NOMO-1 (cell line): ENCODE data around the gene GRM4.

ENCODE experiments used
- DNase-seq, 2 experiments: peaks; one replicate each; lab custom pipeline; 2025; ENCODE audit not compliant: unreplicated experiment in 2 of 2; lab: John Stamatoyannopoulos, UW

Gene GRM4

DNA sequence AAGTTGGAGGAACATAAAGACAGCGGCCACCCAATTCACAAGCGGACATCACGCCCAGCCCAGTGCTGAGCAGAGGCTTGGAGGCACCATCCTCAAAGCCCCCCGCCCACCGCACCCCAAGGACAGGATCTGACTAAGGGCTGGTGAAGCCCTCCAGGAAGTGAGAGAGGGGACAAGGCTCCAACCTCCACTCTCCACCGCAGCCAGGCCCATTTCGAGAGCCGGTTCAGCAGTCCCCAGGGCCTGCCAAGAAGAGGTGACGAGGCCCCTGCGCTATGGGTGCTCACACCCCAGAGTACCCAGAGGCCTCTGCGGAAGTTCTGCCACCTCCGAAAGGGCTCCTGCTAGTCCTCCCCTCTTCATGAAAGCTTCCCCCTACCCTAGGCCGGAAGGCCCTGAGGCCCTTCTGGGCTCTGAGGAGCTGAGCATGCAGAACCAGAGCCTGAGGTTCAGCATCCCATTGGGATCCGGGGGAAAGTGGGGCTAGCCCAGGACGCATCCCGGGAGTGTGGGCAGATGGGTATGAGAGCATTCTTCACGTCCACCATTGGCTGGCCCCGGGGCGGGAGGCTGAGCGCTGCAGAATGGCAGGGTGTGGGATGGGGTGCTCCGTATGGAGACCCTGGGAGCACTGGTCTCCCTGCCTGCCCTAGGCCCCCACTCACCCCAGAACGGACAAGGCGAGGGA is 2.5 kb downstream of the GRM4 start:
- DNase-seq = no peak

DNA sequence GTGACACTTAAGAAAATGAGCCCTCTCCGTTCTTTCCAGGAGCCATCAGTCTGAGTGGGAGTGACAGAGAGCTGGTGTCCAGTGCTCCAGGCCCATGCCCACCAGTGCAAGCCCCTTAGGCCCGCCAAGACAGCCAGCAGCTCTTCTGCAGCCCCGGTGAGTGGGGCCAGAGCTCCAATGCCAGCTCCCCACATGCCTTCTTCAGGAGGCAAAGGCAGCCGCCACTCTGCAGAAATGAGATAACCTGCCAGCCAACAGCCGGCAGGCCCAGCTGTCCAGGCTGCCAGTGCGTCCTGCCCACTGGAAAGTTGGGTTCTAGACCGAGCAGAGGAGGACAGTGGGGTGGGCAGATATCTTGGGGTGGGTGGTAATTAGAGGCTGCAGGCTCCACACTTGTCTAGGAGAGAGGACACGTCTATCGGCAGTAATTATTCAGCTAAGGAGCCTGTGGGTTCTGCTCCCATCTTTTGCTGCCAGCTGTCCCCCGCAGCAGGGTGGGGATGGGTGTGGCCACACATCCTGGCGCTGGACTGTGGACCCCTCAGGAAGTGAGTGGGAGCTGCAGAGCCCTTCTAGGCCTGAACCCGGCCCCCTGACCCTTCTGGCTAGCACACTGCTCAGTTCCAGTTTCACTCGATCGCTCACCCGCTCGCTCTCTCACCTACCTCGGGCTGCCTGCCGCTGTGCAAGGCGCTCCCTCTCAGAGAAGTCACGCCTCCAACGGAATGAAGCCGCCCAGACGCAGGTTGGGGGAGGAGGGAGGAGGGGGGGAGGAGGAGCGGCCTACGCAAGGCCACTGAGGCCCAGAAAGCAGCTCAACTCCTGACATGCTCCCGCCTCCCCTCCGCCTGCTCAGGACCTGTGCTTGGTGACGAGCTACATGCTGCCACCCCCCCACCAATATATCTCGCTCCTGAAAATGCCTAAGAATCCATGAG is 3.6 kb downstream of the GRM4 start:
- no peak for DNase-seq

DNA sequence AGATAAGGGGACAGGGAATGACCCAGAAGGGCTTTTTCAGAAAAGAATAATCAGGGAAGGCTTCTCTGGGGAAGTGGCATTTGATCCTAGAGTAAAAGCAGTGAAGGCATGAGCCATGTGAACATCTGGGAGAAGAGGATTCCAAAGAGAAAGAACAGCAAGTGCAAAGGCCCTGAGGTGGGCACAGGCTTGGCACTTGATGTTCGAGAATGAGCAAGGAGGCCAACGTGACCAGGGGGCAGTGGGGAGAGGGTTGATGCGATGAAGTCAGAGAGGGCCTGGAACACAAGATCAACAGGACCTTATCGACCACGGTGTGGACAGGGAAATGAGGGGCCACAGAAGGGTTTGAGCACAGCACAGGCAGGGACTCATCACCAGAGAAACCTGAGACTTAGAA is 5.8 kb downstream of the GRM4 start:
- no peak for DNase-seq

DNA sequence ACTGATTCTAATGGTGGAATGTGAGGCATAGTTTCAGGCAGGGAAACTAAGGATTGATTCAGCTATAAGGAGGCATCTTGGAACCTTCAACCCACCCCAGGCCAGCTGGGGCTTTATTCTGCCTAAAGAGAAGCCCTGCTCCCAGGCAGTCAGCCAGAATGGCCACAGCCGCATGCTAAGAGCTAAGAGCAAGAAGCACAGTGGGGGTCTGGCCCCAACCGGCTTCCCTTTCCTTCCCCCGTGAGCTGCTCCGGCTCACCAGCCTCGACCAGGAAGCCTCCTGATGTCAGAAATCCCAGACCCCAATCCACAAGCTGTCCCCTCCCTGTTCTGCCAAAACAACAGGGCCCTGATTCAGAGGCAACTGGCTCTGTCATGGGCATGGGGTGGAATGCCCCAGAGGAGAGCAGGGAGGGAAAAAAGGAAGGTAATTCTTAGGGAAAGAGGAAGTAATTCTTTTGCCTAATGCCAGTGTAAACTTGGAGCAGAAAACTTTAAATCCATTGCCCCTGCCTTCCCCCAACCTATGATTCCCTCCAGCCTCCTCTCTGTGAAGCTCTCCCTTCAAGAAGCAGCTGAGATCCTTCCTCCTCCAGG is 6.9 kb downstream of the GRM4 start:
- no peak for DNase-seq

DNA sequence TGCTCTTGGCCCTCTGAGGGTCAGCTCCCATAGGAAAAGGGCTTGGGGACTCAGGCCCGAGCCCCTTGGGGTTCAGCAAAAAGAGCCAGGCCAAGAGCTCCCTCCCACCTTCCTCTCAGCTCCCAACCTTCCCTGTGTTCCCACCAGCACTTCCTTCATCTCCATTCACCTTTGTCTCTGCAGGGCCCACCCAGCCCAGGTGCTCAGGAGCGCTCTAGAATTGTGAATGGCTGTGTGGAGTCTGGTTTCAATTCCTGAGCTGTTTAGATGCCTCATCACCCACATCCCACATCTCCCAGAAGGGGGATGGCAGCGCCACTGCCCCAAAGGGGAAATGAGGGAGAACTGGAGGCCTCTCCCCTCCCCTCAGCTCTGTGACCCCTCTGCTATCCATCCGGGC is 7.7 kb downstream of the GRM4 start:
- DNase-seq = no peak

DNA sequence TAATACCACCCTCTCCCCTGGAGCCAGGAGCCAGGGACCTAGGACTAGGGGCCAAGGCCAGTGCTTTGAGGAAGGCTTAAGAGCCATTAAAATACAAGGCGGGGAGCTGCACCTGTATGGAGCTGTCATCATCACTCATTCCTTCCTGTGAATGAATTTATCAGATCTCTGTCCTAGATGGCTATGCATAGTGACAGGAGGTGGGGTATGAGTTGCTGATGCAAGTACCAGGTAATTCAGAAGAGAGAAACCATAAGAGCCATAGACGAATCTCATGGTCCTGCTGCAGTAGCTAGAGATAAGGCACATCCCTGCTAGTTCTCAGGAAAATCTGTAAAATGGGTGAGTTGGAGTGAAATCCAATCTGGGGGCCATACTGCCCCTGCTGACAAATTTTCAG is 10.3 kb downstream of the GRM4 start:
- no peak for DNase-seq

DNA sequence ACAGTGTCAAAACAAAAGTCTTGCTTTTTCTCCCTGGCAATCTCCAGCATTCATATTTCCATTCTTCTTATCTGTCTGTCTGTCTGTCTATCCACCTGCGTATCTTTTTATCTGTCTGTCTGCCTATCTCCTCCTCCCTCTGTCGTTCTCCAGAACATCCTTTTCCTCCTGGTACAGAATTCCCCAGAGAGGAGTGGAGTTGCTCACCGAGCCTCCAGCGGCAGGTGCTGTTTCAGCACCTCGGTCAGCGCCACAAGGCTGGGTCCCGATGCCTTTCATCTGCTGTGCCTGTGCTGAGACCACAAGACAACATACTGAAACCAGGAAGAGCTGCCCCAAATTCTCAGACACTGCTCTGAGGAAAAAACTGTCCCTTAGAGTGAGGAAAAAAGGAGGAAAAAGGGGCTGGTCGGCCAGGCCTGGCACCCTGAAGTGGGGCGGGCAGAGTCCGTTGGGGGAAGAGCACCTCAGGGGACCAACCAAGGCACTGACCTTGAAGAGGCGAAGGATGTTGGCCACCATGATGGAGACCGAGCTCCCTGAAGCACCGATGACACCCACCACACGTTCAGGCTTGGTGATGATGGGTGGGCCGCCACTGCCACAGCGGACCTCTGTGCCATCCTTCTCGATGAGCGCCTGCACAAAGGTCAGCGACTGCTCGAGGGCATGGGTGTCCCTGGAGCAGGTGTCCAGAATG is 13.3 kb downstream of the GRM4 start:
- DNase-seq = no peak

DNA sequence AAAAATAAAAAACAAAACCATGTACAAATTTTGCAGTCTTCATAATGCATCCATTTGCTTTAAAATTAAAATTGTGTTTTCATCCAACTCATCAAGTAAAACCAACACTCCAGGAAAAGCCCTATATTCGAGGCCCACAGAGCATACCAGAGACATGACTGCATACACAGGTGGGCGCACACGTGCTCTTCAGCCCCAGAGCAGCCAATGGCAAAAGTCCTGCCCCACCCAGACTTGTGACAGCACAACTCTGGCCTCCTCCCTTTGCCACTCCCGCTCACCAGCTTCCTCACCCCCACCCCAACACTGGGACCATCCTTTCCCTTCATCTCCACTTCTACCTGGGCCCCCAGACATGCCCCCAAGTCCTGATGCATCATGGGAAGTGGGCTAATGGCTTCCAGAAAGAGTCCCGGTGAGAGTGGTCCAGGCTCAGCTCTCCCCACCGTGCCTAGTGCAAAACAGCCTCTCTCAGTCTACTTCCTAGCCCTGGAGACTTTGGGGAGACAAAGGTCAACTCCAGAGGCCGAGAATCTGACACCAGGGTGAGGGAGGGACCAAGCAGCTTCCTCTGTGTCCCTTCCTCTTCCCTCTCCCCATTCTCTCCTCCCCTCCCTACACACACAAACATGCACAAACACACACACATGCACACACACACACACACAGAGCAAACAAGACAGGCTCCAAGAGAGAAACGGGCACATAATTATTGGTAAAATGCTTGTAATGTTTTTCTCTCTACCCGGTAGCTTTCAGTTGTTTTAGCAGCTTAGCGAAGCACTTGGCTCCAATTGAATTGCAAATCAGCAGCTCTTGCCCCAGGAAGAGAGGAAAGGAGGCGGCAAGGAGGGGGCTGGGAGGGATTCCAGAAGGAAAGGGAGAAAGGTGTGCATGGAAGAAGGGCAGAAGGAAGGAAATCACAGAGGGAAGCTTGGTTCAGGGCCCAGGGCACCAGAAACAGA is 14.3 kb downstream of the GRM4 start:
- DNase-seq = no peak

DNA sequence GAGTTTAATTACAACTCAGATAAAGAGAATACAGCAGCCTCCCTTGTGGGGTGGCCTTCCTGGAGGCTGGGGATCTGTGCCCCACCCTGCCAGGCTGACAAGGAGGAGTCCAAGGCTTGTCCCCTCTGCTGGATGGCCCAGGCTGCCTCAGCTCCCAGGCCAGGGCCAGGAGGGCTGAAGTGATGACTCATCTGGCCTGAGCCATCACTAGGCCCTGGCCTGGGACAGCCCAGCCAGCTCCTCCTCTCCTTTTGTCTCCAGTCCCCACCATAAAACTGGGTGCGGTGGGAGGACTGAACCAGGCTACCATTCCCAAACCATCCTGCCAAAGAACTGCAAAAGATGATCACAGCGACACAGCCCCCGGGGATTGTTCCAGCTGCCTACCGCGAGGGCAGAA is 15.0 kb downstream of the GRM4 start:
- no peak for DNase-seq

DNA sequence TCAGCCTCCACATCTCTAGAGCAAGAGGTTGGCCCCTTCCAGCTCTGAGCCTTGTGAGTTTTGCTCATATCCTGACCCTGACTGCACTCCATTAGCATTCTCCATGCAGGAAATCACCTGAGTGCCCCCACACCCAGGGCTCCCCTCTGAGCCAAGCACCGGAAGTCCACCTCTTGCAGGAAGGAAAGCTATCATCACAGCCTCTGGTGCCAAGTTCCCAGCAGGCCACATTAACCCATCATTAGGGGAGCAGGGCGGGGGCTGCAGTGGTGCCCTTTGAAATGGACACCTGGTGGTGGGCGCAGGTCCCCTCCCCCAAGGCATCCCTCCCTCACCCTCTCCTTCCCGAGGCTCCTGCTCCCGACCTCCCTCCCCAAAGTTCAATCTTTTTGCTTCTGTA is 16.1 kb downstream of the GRM4 start:
- no peak for DNase-seq

DNA sequence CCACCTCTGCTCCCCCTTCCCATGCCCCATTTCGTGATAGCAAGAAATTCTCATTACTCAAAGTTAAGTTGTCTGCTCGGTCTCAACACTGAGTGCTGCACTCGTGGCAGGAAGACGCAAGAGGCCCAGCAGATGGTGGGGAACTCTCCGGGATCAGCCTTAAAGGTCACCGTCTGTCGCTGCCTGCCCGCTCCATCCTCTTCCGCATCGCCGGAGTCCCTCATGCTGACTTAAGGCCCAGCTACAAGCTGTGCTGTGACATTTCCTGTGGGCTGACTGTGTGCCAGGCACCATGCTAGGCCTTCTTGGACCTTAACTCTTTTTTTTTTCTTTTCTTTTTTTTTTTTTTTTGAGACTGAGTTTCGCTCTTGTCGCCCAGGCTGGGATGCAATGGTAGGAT is 17.8 kb downstream of the GRM4 start:
- no peak for DNase-seq

DNA sequence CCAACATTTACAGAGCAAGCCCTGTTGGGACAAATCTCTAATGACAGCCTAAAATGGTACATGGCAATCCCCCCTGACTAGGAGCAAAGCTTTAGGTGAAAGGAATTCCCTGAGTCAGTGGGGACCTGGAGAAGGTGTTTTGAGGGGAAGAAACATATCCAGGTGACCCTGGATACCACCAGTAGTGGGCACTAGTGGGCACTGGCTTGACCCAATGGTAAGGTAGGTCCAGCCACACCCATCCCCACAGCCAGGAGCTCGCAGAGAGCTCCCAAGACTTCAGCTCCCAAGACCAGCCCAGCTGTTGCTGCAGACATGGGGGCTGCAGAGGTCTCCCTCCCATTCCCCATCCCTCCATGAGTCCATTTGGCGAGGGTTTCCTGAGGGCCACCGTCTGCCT is 19.5 kb downstream of the GRM4 start:
- DNase-seq = no peak

DNA sequence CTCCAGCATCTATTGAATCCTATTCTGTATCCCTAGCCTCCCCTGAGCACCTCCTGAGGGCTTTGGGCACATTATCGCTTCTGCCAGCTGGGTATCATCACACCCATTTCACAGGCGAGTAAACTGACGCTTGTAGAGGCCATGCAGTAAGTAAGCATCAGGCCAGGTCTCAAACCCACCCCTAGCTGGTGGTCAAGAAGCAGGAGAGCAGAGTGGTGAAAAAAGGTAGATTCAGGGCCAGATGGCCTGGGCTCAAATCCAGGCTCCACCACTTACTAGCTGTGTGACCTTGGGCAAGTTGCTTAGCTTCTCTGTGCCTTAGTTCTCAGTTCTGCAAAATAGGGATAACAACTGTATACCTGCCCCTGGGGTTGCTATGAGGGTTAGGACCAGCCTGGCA is 19.9 kb downstream of the GRM4 start:
- DNase-seq = no peak

DNA sequence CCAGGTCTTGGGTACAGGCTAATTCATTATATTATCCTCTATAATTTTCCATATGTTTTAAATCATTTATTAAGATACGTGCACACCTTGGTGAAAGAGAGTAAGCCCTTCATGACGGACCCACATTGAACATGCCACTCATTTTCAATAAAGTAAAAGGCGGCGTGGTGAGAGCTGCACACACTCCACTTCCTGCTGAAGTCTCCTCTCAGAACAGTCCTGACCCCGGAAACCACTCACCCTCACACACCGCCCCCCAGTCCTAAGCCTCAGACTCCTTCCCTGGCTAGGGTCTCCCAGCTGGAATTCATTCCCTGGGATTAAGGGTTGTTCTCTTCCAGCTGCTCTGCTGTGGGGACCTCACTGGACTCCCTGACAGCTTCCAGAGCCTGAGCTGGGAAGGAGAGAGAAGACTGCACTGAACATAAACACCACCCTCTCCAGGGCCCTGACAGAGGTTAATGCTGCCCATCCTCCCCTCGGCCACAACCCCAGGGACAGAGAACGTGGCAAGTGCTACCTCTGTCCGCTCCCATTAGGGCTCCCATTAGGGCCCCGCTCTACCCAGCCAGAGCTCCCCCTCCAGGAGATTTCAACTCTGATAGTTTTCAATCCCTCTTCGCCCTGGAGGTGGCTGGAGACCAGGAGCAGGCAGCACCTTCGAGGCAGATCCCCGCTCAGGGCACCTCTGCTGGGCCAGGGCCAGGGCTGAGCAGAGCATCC is 24.8 kb downstream of the GRM4 start:
- DNase-seq = no peak

DNA sequence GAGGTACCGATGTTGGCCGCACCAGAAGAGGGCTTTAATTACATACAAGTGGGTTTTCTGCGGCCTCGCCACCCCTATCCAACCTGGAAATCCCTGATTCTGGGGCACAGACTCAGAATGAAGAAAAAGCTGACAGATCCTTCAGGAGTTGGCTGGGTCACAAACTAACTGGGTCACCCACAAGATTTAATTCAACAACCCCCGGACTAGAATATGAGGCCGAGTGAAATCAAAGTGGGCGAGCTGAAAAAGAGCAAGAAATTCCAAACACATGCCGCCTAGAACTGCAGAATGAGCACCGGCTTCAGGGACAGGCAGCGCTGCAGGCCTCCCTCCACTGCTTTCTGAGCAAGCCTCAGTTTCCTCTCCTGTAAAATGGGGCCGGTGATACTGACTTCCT is 30.0 kb downstream of the GRM4 start:
- DNase-seq = no peak

DNA sequence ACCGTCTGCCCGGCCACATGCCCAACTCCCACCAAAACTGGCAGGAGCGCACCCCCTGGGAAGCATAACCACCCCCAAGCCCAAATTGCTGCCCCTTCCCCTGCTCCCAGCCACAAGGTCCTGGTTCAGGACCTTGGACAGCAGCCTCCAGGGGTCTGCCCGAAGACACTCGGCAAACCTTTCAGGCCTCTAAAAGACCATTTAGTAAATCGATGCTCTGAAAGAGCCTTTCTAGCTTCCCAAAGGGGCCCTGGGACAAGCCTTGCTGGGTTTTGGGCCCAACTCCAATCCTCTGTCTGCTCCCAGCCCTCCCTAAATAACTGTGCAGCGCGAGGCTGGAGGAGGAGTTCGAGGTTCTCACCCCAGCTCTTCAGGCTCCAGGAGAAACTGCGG is 30.5 kb downstream of the GRM4 start:
- DNase-seq = no peak

DNA sequence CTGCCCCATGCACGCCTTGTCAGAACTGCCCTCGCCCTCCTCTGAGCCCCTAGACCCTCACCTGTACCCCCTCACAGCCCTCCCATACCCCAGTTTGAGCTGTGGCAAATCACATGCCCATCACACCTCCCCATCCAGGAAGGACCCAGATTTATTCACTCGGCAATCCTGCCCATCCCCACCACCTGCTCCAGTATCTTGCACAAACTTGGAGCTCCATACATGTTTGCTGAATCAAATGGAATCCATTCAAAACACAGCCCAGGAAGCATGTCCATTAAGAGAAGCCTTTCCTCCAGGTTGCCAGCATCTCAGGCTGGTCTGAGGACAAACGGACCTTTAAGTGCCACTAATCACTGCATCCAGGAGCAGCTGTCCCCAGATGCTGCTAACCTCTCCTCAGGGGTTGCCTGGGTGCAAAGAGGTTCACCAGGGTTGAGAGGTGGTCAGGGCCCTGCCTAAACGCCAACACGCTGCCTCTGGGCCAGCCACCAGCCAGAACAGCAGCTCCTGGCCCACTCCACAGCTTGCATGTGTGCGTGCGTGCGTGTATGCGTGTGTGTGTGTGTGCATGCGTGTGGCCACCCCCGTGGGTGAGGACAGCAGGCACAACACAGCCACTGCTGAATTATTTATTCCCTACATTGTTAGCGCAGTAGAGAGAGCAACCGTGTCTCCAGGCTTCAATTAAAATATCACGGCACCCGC is 31.0 kb downstream of the GRM4 start:
- DNase-seq = no peak

DNA sequence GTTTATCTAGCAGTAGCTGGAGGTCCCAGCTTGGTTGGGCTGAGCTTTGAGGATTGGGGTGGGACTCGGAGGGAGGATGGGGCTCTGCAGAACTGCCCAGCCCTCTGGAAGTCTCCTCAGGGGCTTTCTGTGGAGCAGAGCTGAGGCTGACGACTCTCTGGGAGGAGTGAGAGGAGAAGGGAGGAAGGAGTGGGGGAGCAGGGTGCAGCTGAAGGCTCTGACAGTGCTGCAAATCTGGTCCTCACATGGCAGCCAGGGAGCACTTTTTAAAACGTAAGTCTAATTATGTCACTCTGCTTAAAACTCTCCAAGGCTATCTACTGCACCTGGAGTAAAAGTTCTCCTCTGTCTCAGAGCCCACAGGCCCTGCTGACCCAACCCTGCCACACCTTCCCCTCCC is 32.4 kb downstream of the GRM4 start:
- DNase-seq = no peak

DNA sequence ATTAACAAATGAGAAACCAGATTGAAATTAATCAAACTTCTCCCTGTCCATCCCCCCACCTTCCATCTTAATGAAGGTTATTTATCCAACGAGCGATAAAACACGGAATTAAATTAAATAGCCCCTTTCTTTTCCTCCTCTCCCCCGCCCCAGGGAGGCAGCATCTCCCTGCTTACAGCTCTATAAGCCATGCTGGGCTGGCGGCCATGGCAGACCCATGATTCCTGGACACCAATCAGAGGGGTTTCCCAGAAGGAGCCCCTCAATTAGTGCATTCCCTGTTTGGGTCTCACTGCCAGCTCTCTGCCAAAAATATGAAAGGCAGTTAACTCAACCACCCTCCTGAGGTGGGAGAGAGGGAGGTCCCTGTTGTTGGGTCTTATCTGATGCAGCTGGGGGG is 33.8 kb downstream of the GRM4 start:
- no peak for DNase-seq
